NB4 (cell line): Measurements from ENCODE around the gene CLSTN1.

ENCODE experiments used
- MYC ChIP-seq: IDR thresholded peaks from 2 replicates; pipeline ENCODE4 v1.6.1; 2011; ENCODE audit warnings: low read depth, low read length
- POLR2A ChIP-seq: IDR thresholded peaks from 2 replicates; pipeline ENCODE4 v1.6.1; 2011; ENCODE audit warnings: mild to moderate bottlenecking; ENCODE audit not compliant: insufficient read length; ENCODE audit errors: extremely low read depth
- TF ChIP-seq, protein P1 (sequence below): IDR thresholded peaks from one replicate; pipeline ENCODE4 v1.5.1; 2012; ENCODE audit warnings: low read depth, low read length

DNA sequence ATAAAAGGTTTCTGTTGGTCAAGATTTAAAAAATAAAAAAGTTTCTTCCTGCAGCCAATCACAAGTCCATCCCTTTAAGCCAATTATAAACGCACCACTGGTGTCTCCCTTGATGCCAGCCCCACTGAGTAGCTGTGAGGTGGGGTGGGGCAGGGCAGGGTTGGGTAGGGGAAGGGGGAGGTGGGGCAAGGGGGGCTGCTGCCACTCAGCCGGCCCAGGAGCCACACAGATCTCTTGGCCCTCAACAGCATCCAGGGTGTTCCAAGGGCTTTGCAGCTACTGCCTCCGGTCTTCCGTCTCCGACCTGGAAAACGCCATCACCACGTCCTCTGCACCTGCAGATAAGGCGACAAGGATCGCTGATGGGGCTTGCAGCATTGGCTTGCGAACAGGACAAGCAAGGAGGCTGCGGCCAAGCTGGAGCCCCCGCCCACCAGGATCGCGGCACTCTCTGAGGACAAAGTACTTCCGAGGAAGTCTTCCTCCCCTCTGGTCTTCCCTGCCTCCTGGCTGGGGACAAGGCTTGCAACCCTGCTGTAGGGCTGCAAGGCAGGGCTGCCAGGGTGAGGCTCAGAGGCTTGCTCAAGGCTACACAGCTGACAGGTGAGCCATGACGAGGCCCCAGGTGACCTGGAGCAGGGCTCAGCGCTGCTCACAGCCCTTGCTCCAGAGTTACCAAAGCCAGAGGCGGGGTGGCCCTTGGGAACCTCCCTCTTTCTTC lies 26.8 kb upstream of the CLSTN1 start:
- TF ChIP-seq, protein P1, sequence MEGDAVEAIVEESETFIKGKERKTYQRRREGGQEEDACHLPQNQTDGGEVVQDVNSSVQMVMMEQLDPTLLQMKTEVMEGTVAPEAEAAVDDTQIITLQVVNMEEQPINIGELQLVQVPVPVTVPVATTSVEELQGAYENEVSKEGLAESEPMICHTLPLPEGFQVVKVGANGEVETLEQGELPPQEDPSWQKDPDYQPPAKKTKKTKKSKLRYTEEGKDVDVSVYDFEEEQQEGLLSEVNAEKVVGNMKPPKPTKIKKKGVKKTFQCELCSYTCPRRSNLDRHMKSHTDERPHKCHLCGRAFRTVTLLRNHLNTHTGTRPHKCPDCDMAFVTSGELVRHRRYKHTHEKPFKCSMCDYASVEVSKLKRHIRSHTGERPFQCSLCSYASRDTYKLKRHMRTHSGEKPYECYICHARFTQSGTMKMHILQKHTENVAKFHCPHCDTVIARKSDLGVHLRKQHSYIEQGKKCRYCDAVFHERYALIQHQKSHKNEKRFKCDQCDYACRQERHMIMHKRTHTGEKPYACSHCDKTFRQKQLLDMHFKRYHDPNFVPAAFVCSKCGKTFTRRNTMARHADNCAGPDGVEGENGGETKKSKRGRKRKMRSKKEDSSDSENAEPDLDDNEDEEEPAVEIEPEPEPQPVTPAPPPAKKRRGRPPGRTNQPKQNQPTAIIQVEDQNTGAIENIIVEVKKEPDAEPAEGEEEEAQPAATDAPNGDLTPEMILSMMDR, result no peak
- TF ChIP-seq POLR2A (no peak), MYC (no peak)
